Ishikawa (cell line): ENCODE results near the gene VSX1.

Source experiments
- CEBPB ChIP-seq: IDR thresholded peaks from 2 replicates; pipeline ENCODE4 v1.6.1; 2012
- CREB1 ChIP-seq: IDR thresholded peaks from 2 replicates; pipeline ENCODE4 v1.6.1; 2012; ENCODE audit warnings: low read depth
- EGR1 ChIP-seq: IDR thresholded peaks from 2 replicates; pipeline ENCODE4 v1.6.1; 2012
- EP300 ChIP-seq: IDR thresholded peaks from 2 replicates; pipeline ENCODE4 v1.6.1; 2012; ENCODE audit warnings: borderline replicate concordance
- FOXM1 ChIP-seq: IDR thresholded peaks from 2 replicates; pipeline ENCODE4 v1.6.1; 2012; ENCODE audit warnings: low read depth, borderline replicate concordance
- NFIC ChIP-seq: IDR thresholded peaks from 2 replicates; pipeline ENCODE4 v1.6.1; 2012
- RAD21 ChIP-seq: IDR thresholded peaks from 2 replicates; pipeline ENCODE4 v1.6.1; 2012; ENCODE audit warnings: low read depth
- TAF1 ChIP-seq: IDR thresholded peaks from 2 replicates; pipeline ENCODE4 v1.6.1; 2012; ENCODE audit warnings: low read depth, mild to moderate bottlenecking
- TCF12 ChIP-seq: IDR thresholded peaks from 2 replicates; pipeline ENCODE4 v1.6.1; 2012; ENCODE audit warnings: low read depth
- TEAD4 ChIP-seq: IDR thresholded peaks from 2 replicates; pipeline ENCODE4 v1.6.1; 2012
- YY1 ChIP-seq: IDR thresholded peaks from 2 replicates; pipeline ENCODE4 v1.6.1; 2012; ENCODE audit warnings: low read depth
- ZBTB7A ChIP-seq: IDR thresholded peaks from 2 replicates; pipeline ENCODE4 v1.6.1; 2012; ENCODE audit warnings: low read depth
- TF ChIP-seq, protein P1 (sequence below): IDR thresholded peaks from 2 replicates; pipeline ENCODE4 v1.6.1; 2012
- TF ChIP-seq, protein P2 (sequence below): IDR thresholded peaks from 2 replicates; pipeline ENCODE4 v1.6.1; 2012
- TF ChIP-seq, protein P3 (sequence below): IDR thresholded peaks from 2 replicates; pipeline ENCODE4 v1.6.1; 2012; ENCODE audit warnings: low read depth, mild to moderate bottlenecking

VSX1 gene

DNA sequence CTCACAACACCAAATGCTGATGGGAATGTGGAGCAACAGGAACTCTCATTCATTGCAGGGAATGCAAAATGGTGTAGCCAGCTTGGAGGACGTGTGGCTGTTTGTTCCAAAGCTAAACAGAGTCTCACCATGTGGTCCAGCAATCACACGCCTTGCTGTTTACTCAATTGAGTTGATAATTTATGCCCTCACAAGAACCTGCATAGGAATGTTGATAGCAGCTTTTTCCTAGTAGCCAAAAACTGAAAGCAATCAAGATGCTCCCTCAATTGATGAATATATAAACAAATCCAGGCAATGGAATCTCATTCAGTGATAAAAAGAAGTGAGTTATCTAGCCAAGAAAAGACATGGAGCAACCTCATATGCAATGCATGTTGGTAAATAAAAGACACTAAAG is 15.6 kb upstream of the VSX1 start:
- no peak for TF ChIP-seq CEBPB
- TF ChIP-seq TCF12: no peak
- TF ChIP-seq, protein P1, sequence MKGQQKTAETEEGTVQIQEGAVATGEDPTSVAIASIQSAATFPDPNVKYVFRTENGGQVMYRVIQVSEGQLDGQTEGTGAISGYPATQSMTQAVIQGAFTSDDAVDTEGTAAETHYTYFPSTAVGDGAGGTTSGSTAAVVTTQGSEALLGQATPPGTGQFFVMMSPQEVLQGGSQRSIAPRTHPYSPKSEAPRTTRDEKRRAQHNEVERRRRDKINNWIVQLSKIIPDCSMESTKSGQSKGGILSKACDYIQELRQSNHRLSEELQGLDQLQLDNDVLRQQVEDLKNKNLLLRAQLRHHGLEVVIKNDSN: no peak
- TF ChIP-seq EGR1: no peak
- no peak for TF ChIP-seq RAD21

DNA sequence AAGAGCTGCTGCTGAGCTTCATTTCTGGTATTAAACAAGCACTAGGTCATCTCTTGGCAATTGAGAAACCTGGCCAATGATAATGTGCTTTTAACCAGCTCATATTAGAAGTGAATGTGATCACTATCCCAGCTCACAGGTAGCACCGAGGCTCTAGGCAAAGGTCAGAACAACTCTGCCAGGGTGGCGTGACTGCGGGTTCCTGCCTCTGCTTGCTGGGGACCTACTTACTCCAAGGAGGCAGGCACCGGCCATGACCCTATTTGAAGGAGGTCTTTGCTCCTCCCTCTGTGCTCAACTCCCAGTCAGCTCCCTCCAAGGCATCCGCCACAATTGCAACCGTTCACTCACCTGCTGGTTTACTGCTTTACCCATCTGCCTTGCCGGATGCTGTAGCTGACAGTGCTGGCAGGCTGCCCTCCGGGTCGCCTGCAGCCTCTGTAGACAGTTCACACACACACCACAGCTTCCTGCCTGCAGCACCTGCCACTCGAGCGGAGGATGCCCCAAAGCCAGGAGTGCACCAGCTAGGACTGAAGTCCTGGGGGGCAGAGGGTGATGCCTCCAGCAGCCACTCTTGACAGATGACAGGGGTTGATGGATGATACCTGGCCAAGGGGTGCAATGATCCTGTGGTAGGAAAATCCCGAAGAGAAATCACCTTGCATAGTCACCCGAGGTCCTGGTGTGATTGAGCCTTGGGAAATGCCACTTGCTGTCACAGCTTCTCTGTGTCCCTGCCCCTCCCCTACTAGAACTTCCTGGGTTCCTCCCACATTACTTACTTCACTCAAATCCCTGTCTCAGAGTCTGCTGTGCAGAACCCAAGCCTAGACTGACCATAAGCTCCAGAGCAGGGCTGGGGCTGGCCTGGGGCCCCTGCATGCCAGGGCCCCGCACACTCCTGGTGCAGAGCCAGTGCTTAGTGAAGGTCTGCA is 8.8 kb upstream of the VSX1 start:
- TF ChIP-seq TEAD4 (no peak), EGR1 (no peak), CREB1 (no peak), ZBTB7A (no peak), TCF12 (no peak)
- TF ChIP-seq, protein P1: no peak
- TF ChIP-seq, protein P2, sequence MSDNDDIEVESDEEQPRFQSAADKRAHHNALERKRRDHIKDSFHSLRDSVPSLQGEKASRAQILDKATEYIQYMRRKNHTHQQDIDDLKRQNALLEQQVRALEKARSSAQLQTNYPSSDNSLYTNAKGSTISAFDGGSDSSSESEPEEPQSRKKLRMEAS: no peak

DNA sequence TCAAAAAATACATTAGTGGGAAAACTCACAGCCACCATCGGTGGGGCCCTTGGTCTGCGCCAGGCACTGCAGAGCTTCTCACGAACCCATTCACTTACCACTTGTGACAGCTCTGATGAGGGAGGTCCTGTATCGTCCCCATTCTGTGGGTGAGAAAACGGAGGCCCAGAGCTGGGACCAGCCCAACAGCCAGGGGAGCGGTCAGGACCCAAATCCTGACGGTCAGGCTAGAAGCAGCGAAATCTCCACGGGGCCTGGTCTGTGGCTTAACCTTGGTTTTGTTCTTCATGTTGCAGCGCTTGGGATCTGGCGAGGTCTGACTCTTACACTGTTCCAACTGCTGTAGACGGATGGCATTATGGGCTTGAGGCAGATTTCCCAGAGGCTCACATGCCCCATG is 7.7 kb upstream of the VSX1 start:
- TF ChIP-seq ZBTB7A (no peak), EP300 (no peak), EGR1 (no peak), TAF1 (no peak), YY1 (no peak), CEBPB (no peak), RAD21 (no peak), CREB1 (no peak), NFIC (no peak), TCF12 (no peak), TEAD4 (no peak)
- TF ChIP-seq, protein P1: no peak
- TF ChIP-seq, protein P3, sequence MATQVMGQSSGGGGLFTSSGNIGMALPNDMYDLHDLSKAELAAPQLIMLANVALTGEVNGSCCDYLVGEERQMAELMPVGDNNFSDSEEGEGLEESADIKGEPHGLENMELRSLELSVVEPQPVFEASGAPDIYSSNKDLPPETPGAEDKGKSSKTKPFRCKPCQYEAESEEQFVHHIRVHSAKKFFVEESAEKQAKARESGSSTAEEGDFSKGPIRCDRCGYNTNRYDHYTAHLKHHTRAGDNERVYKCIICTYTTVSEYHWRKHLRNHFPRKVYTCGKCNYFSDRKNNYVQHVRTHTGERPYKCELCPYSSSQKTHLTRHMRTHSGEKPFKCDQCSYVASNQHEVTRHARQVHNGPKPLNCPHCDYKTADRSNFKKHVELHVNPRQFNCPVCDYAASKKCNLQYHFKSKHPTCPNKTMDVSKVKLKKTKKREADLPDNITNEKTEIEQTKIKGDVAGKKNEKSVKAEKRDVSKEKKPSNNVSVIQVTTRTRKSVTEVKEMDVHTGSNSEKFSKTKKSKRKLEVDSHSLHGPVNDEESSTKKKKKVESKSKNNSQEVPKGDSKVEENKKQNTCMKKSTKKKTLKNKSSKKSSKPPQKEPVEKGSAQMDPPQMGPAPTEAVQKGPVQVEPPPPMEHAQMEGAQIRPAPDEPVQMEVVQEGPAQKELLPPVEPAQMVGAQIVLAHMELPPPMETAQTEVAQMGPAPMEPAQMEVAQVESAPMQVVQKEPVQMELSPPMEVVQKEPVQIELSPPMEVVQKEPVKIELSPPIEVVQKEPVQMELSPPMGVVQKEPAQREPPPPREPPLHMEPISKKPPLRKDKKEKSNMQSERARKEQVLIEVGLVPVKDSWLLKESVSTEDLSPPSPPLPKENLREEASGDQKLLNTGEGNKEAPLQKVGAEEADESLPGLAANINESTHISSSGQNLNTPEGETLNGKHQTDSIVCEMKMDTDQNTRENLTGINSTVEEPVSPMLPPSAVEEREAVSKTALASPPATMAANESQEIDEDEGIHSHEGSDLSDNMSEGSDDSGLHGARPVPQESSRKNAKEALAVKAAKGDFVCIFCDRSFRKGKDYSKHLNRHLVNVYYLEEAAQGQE: no peak

DNA sequence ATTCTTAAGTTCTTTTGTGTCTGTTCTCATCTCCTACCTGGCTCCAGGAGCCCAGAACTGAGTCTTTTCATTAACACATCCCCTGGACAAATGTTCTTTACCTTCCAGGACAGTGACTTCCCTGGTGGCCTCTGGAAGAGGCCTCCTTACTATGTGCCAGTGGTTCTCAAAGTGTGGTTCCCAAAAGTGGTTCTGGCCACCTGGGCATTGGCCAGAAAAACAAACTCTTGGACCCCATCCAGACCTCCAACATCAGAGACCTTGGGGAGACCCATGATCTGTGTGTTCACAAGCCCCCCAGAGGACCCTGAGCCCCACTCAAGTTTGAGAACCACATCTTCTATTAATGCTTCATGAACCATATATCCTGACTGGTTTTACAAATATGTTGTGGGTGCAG is 7.2 kb upstream of the VSX1 start:
- TF ChIP-seq YY1 (no peak), CEBPB (no peak), EP300 (no peak), NFIC (no peak), TCF12 (no peak), CREB1 (no peak), TEAD4 (no peak)
- TF ChIP-seq, protein P3: no peak

DNA sequence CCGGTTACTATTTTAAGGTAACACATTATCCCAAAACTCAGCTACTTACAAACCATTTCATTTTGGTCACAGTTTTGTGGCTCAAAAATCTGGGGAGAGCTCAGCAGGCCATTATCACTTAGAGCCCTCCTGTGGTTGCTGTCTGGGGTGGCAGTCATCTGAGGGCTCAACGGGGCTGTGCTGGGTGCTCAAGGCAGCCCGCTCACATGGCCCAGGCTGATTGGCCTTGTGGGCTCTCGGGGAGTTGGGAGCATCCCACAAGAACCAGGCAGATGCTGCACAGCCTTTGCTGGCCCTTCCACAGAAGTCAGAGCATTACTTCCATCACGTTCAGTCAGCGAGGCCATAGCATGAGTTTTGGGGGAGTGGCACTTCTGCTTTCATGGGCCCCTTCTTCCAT is 6.3 kb upstream of the VSX1 start:
- TF ChIP-seq TCF12 (no peak), ZBTB7A (no peak), FOXM1 (no peak), EGR1 (no peak), RAD21 (no peak), CEBPB (no peak), TAF1 (no peak)
- TF ChIP-seq, protein P2: no peak
- TF ChIP-seq, protein P3: no peak
